ENCODE data around the gene TTC36. TPM values are rescaled to one million over a fixed set of nuclear protein-coding genes. Genes with fewer than 3 reads are reported as not detected.

TTC36 gene
- total and polyA plus RNA-seq, 2 of the 4 experiments (the other 2 are of a cell fraction): not detected

DNA sequence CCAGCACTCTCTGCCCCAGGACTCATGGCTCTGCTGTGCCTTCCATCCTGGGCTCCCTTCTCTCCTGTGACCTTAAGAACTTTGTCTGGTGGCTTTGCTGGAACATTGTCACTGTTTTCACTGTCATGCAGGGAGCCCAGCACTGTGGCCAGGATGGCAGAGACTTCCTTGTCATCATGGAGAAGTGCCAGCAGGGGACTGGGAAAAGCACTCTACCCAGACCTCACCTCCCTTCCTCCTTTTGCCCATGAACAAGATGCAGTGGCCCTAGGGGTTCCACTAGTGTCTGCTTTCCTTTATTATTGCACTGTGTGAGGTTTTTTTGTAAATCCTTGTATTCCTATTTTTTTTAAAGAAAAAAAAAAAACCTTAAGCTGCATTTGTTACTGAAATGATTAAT is 2.9 kb upstream of the TTC36 start:
- peaks cover 0 to 8% of the 10 kb centered on the region in 2 experiments; a peak in 3 of 4 replicates for H3K79me1 ChIP-seq (ENCODE audit: low read depth in 1 of 2, low read length in 2 of 2)
- H3K27ac ChIP-seq (ENCODE audit: insufficient read depth, low read length): no peak overlapping the region
- H2AK9ac ChIP-seq (replicated peaks; ENCODE audit: low read depth, low read length, poor library complexity): no peak overlapping the region
- H3K4me1 ChIP-seq (ENCODE audit: control insufficient read depth, insufficient read depth, low read length): peaks cover 2% of the 10 kb centered on the region; the same call in 1 of the 2 replicates
- CTCF ChIA-PET: interaction anchor here (1.0 to 1.1 kb wide), 2 partner anchors 9 to 10 kb away, joined by 3 read pairs; no protein-coding TSS in a partner anchor
- in situ Hi-C loops (cut with MboI; ENCODE audit: low sequenced_read_pairs): no loop called here
- no peaks in the 10 kb centered on the region for H3K27me3 ChIP-seq (ENCODE audit: control insufficient read depth, insufficient read depth, low read length)
- no peak for TF ChIP-seq CEBPB (IDR thresholded peaks at IDR 0.05; ENCODE audit: low read depth, low read length)
- TF ChIP-seq CTCF (conservative IDR thresholded peaks at IDR 0.05; ENCODE audit: low read depth, low read length): no peak
- H3K9me3 ChIP-seq (ENCODE audit: control insufficient read depth, insufficient read depth, low read length): no peaks in the 10 kb centered on the region
- no peaks in the 10 kb centered on the region for H3K9me1 ChIP-seq (ENCODE audit: insufficient read depth, low read length)
- H3K23ac ChIP-seq (ENCODE audit: low read depth, low read length): no peak overlapping the region
- H3K14ac ChIP-seq (replicated peaks; ENCODE audit: low read depth, low read length): no peak overlapping the region
- no peak overlapping the region for H4K91ac ChIP-seq (ENCODE audit: insufficient read depth, low read depth, low read length)
- H3K18ac ChIP-seq (ENCODE audit: low read depth, low read length): no peak overlapping the region
- no peak overlapping the region for H2AK5ac ChIP-seq (ENCODE audit: low read depth, low read length)
- no peak overlapping the region for H3K4me2 ChIP-seq (ENCODE audit: low read depth, low read length)
- H3K4me3 ChIP-seq (ENCODE audit: insufficient read depth, low read depth, low read length): no peak overlapping the region
- H3K36me3 ChIP-seq (ENCODE audit: control insufficient read depth, insufficient read depth, low read length): peaks cover 44% of the 10 kb centered on the region
- no TSS peak for BruUV-seq (replicated peaks)
- POLR2A ChIA-PET (ENCODE audit: unreplicated experiment): no interaction called here
- H4K8ac ChIP-seq (ENCODE audit: low read depth in 2 of 2, low read length in 2 of 2): no peak overlapping the region
- H4K20me1 ChIP-seq (ENCODE audit: insufficient read depth, low read length): peaks cover 7% of the 10 kb centered on the region; the same call in 1 of the 2 replicates
- H3K9ac ChIP-seq (ENCODE audit: low read depth, low read length): no peak overlapping the region
- dilution Hi-C loops (cut with HindIII; ENCODE audit: low sequenced_read_pairs, unreplicated experiment): no loop called here
- no peak overlapping the region for H3K4ac ChIP-seq (ENCODE audit: low read depth, low read length)
- DNase-seq (no peak), ATAC-seq (ENCODE audit: low read depth) (no peak)
- H2BK120ac ChIP-seq (ENCODE audit: low read depth, low read length): no peak overlapping the region
- no peak overlapping the region for H2BK15ac ChIP-seq (ENCODE audit: low read depth, low read length)
- no peak overlapping the region for H3K56ac ChIP-seq (ENCODE audit: extremely low read depth, insufficient read depth, low read length)
- no peak overlapping the region for H2AFZ ChIP-seq (replicated peaks; ENCODE audit: low read length, poor library complexity)
- H2BK5ac ChIP-seq (ENCODE audit: low read depth, low read length, poor library complexity, severe bottlenecking): no peak overlapping the region
- intact Hi-C loops (cut with micrococcal nuclease): no loop called here
- H2BK20ac ChIP-seq (ENCODE audit: low read depth, low read length): no peak overlapping the region
- no peak overlapping the region for H4K5ac ChIP-seq (ENCODE audit: low read depth, low read length)

All from IMR-90 (cell line).